NCI-H524 (cell line): Measurements from ENCODE around the gene HMCN1.
"Not testable (repeated sequence)": the region's sequence is repeated elsewhere in the genome, so short reads cannot be mapped to it uniquely, and the experiment has no call there.

Experiments used
- DNase-seq, 2 experiments: peaks; one replicate each; lab custom pipeline; 2025; lab: John Stamatoyannopoulos, UW

The HMCN1 gene

DNA sequence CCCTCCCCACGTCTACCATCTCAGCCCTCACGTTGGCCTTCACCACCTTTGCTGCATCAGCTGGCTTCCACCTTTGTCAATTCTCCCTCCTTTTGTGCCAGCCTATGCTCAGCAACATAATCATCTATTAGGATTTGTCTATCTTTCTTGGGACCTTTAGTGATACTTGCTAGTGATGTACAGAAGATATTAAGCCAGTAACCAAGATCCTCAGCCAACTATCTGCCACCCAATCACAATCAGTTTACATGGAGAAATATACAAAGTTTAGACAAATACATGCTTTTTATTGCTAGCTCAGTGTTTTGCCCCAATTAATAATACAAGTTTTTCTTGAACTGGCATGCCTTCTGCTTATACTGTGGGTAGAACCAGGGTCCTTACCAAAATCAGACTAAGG, 468.6 kb downstream of the HMCN1 start:
- DNase-seq, result no peak

DNA sequence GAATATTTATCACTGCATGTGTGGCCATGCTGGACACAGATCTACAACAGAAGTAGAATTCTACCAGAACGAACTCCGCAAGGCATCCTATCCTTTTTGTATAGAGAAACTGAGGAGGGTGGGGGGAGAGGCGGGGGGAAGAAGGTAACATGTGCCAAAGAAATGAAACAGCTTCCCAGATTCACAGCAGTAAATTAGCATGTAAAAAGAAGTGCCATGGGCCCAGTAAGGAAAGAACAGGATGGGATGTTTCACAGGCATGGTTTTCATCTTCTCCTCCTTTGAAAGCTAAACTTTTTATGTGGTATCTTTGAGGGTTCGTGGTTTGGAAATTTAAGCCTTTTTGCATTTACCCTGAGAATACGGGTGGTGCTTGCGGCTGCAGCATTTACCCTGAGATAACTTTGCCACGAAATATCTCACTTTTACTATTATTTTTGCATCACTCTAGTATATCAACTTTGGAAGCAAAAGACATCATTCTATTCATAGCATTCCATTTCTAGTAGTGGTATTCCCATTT, 471.9 kb downstream of the HMCN1 start:
- no peak for DNase-seq

DNA sequence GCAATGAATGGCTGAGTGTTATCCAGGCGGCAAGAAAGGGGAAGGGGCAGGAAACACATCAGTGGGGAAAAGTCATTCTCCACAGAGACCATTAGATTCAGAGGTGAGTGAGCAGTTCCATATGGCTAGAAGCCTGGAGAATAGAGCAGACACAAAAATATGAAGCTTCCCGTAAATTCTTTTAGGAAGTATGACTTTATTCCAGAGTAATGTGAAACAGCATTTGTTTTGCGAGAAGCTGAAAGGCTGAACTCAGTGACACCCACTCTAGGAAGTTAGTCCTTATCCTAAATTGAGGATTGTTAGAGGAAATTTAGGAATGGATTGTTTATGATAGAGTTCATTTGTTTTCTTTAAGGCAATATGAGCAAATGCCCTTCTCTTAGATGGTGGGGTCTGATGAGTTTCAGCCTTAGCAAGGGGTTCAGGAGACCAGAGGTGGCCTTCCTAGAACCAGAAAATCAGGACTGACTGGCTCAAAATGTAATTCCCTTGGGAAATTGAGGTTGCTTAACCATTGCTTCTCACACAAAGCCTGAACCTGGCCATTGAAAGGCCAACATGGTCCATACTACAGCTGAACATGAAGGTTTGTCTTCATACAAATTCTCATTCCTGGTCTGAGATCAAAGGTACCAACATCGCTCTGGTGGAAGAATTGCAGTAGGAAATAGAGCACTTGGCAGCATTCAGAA, 473.3 kb downstream of the HMCN1 start:
- no peak for DNase-seq

DNA sequence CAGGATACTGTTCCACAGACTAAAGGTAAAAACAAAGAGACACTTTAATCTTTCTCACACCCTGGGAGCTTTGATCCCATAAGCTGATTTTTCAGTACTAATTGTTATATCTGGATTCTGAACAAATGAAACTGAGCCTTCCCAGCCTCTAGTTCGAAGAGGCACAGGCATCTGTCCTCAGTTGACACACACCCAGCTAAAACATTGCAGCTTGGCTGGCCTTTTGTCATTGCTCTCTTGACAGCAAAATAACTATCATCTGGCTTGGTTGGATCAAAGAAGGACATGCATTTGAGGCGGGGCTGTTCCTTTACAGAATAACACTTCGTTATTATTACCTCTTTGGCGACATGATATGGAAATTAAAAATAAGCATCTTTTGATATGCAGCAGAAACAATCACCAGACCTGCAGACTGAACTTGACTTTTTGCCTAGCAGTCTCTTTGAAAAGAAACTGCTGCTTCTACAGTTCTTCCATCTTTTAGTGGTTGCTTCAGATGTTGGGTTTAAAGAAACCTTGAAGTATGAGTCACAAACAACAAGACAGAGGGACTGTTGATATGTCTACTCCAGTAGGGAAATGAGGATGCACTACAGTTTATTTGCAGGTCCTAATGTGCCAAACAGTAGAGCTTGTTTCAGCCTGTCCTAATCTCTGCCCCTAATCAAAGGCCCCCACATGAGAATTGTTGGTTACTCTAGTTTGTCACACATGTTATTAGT, 474.4 kb downstream of the HMCN1 start:
- DNase-seq, result no peak

DNA sequence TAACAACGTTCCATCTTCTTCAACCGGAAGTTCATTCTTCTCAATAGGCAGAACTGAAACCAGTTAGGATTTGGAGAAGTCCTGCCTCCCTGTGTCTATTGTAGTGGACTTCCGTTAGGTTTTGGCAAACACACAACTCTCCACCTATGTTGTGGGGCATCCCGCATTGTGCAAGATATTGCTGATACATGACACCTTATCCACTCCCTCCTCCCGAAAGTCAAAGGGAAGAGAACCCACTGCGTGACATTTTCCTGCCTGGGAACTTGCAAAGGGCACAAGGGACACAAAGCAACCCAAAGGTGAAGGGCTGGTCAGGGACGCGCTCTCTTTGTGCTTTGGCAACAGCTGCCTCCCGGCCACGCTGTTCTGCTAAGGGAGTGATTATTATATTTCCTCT, 476.1 kb downstream of the HMCN1 start:
- DNase-seq, result no peak

DNA sequence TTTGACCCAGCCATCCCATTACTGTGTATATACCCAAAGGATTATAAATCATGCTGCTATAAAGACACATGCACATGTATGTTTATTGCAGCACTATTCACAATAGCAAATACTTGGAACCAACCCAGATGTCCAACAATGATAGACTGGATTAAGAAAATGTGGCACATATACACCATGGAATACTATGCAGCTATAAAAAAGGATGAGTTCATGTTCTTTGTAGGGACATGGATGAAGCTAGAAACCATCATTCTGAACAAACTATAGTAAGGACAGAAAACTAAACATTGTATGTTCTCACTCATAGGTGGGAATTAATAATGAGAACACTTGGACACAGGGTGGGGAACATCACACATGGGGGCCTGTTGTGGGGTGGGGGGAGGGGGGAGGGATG, 477.4 kb downstream of the HMCN1 start:
- not testable (repeated sequence) for DNase-seq

DNA sequence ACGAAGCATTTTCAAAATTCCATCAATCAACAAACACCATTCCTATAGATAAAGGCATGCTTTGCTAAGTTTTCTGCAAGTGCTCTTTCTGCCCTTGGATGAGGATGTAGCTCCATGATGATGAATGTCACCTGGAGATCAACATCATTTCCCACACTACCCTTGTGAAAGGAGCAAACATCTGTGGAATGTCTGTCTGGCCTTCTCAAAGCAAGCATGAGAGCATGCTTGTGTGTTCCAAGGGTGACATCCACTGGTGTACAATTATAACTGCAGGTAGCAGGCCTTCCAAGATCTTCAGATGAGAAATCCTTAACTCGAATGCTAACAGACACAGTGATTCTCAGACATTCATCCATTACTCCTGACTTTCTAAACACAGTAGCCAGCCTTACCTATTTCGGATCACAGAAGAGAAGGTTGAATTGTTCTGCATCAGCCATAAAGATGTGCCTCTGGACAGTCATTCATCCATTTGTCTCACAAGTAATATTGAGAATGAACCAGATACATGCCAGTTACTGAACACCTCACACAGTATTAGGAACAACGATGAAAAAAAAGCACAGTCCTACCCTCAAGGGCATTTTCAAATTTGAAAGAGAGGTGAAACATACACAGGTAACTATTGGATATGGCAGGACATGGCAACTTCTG, 478.5 kb downstream of the HMCN1 start:
- peak; percentile 36 to 76 for DNase-seq

DNA sequence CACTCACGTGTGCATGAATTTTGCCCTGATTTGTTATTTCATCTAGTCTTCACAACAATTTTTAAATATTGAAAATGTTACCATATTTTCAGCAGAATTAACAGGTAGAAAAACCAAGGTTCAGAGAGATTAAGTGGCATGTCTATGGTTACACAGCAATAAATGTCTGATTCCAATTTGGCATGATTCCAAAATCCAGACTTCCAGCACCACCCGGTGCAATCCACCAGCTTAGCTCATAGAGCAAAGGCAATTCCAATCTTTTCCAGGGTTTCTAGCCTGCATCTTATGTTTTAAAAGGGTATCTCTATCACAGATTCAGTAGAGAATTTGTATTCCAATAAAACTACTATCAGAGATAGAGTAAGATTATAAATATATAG, 479.0 kb downstream of the HMCN1 start:
- DNase-seq, result peak in 1 of 2 experiments; percentile 29

DNA sequence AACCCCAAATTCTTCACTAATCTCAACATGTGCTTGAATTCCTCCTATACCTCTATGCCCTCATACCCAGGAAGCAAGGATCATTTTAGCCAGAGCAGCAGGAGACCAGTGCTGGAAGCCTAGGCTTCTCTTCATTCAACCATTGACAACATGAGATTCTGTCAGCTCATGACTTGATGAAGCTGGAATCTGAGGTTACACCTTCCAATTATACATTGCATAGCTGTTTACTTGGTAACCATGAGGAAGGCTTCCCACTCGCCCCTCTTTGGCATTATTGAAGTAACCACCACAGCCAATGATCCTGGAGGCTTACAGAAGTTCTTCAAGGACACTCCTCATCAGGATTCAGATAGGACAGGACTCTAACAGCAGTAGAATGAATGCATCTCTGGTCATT, 480.6 kb downstream of the HMCN1 start:
- no peak for DNase-seq

DNA sequence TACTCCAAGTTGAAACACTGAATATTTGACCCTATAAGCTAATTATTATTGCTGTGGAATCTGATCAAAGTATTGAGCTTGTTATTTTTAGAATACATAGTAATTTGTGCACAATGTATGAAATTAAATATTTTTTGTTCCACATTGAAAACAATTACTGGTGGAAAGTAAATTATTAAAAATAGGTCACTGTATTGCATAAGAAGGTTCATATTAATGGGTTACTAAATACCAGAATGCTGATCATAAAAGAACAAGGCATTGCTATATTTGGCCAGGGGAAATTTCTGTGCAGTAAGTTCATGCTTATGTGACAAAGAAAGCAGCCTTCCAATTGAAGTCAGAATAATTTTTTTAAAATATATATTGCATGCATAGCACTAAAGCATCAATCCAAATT, 481.4 kb downstream of the HMCN1 start:
- no peak for DNase-seq

DNA sequence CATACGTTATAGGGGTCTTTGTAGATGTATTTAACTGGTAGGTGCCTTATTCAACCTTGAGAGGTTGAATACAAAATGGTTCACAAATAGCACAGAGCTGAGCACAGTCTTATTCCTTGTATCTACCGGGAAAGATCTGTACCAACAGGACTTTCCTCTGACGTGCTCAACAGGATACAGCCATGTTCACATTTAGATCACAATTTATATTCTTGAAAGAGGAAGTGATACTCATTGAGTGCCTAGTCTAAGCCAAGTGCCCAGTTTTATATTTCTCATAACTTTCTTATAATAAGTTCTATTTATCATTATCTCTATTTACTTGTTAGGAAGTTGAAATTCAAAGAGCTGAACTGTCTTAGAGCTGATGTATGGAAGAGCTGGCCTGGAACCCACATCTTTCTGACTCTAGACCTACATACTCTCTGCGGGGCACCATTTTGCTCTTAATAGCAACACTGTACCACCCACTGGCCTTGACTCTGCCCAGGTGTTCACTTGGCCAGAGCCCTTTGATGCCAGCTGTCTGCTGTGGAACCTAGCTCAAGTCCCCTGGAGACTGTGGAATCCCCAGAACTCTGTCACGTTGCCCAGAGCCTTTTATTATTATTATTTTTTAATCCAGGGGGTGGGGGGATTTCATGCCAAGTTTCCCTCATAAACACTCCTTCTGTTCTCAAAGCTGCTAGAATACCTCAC, 484.6 kb downstream of the HMCN1 start:
- no peak for DNase-seq

DNA sequence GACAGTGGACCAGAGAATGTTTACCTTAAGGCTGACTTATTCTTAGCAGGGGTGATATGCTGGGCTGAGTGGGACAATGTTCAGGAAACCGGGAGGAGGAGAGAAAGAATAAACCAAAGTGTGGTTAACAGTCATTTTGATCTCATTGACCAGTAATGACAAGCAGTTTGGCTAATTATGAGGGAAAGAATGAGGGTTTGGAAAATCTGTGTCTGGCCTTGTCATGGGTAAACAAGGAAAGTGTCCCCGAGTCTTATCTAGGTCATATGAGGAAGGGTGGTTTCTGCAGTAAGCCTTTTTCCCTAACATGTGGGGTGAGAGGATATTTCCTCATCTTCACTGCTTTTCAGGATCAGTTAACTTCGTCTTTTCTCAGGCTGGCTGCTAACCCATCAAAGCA, 485.9 kb downstream of the HMCN1 start:
- DNase-seq, result no peak

DNA sequence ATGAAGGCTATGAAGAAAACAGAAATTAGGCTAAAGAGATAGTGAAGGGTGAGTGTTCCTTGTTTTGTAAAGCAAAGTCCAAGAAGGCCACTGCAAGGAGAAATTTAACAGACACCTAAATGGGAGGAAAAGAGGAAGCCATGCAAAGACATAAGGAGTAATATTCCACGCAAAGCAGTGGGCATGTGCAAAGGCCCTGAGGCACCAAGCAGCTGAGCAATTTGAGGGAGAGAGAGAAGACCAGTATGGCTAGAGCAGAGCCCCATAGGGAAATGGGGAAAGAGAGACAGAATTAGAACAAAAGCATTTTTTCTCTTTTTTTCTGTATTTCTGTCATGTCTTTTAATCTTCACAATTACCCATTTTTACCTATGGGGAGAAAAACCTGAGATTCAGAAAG, 486.7 kb downstream of the HMCN1 start:
- DNase-seq, result no peak

DNA sequence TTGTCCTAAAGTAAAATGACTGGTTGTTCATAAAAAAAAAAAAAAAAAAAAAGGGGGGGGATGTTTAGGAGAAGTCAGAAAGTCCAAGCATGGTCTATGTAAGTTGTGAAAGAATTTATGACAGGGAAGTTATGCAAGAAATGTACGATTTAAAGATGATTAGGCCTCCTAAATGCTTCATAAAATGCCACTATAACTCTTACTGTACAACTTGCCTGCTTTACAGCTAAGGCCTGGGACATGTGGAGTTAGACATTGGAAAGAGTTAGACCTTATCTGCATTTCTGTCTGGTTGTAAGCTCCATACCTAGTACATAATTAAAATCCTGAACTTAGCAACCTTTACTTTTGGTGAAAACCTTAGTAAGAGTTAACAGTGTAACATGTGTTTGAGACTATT, 490.9 kb downstream of the HMCN1 start:
- DNase-seq, result no peak

DNA sequence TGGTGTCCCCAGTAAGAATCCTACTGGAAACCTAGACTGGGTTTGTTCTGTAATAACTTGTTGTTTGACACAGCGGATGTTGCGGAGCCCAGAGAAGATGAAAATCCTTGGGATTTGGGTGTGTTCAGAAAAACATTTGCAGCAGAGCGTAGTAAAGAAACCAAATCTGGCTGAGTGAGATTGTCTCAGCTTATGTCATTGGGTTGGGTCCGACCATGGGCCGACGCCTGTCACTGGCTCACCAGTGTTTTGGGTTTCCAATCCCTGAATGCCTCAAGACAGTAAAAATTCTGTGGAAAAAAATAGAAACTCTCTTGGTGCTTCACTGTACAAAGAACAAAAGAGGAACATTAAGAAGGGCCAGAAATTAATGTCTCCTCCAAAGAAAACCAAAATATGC, 494.6 kb downstream of the HMCN1 start:
- no peak for DNase-seq

DNA sequence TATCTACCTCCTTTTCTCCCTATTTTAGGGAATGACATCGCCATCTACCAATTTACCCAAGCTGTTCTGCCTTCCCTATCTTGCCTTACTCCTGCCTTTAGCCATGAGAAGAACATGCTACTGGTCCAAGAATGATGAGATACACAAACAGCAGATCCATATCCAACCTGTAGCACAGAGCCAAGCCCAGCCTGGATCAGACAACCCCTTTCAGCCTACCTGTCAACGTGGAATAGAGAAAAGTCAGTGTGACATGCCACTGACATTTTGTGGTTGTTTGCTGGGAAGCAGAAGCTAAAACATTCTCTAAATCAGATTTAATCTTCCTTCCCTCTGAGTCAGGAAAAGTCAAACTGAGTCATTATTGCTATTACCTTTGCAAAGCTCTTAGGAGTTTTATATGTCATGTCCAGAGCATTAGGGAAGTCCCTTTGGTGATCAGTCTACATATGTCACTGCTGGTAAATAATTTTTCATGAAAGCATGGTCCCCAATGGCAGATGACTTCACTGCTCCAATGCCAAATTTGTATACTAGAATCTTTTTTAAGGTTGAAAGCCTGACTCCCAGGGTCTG, 497.8 kb downstream of the HMCN1 start:
- DNase-seq, result no peak

DNA sequence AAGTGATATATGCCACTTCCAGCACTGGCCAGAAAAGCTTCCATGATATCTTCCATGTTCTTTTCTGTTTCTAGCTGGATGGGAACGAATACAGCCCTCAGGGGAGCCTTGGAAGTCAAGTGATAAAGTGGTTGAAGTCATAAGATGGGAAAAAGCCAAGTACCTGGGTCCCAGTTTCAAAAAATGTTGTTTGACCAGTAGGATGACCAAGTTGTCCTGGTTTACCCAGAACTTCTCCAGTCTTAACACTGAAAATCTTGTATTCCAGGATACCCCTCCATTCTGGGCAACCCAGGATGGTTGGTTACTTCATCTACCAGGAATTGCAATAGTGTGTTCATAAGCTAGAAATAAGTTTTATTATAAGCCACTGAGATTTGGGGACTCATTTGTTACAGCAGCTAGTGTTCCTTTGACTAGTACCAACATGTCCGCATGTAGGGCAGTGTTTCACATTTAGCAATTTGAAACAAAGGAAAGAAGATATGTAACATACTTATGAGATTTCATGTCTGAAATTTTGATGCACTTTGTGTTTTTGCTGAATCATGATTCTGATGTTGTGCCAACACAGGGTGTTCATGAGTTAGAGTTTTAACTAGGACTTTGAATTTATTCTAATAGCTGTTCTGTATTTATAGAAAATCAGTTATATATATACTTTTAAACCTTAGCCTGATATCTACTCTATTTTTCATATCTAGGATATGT, 500.9 kb downstream of the HMCN1 start:
- DNase-seq, result no peak

DNA sequence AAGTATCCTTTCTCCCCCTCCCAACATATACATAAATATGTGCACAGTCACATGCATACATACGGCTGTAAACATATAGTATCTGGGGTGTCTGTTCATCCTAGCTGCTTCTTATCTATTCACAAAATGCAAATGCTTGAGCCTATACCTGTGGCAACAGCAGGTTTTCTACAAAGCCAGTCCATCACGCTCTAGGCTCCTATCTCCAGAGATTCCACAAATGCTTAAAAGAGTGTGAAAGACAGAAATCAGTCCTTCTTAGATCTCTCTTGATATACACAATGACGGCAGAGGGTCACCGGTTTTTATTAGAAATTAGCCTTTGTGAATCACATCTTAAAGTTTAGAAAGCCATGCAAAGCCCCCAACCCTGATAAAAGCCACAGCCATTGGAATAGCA, 501.5 kb downstream of the HMCN1 start:
- no peak for DNase-seq

DNA sequence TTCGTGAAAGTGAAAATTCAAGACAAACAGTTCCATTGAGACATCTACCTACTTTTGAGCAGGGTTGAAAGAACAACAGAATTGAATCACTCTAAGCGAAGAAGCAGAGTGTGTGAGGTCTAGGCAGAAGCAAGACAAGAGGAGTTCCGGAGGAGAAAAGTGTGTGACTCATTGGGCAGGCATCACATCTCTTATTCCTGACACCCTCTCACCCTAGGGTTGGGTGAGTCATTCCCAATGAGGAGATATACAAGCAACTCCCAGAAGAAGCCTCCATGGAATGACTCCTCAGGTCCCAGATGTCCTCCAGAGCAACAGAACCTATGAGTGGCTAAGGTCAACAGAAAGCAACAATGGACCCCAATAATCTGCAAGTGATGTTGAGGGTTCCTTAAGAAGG, 502.7 kb downstream of the HMCN1 start:
- DNase-seq, result no peak

DNA sequence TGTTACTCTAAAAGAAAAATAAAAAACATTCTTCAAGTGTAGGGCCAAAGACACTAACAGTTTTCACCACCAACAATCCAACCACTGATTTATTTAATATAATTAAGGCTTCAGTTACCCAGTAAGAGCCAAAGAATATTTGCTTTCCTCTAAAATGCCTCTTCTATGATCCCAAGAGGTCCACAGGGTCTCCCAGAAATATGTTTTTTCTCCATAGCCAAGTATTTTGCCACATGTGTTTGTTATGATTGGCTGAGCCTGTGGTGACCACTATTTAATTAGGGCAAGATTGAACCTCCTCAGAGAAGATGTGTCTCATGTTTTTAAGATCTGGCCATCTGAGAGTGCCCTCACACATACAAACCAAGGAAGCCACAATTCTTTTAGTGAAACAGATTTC, 505.0 kb downstream of the HMCN1 start:
- DNase-seq, result no peak

DNA sequence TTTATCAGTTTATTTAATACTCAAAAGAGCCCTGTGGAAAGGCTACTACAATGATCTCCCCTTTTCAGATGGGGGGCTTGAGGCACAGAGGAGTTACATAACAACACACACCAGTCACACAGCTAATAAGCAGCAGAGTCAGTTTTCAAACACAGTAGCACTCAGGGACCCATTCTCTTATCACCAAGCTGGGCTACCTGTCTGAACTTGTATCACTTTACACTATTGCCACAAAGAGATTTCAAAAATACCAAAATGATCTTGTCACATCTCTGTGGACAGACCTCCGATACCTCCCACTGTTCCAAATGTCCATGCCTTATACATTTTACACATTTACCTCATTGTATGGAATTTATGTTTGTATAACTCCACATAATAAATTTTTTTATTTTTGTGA, 506.2 kb downstream of the HMCN1 start:
- no peak for DNase-seq
